Kidney (tissue), 14 donors: ENCODE measurements around the gene SGCA. TPM values are rescaled to one million over a fixed set of nuclear protein-coding genes. Genes with fewer than 3 reads are reported as not detected.

Experiments
- DNase-seq, 5 donors: peaks; one replicate each; pipeline ENCODE4 v3.0.0-alpha.2; 2013 to 2020
- FAIRE-seq: peaks from 2 replicates; lab custom pipeline; 2012; peaks lifted over from hg19 to GRCh38; lab: Jason Lieb, UNC
- H3K27ac ChIP-seq, 2 donors: one replicate each; pipeline ENCODE4 v1.7.0; 2013; ENCODE audit warnings: low read depth in 2 of 2, low read length in 2 of 2, inconsistent platforms in 1 of 2
- H3K27me3 ChIP-seq: one replicate; pipeline ENCODE4 v1.7.1; 2013; ENCODE audit warnings: low read length, inconsistent platforms; ENCODE audit not compliant: control insufficient read depth, insufficient read depth
- H3K36me3 ChIP-seq, 3 donors: one replicate each; pipeline versions ENCODE4 v1.7.0 to v1.7.1; 2013; ENCODE audit warnings: low read length in 3 of 3, control low read depth in 1 of 3, inconsistent platforms in 1 of 3; ENCODE audit not compliant: insufficient read depth in 3 of 3, control insufficient read depth in 2 of 3
- H3K4me1 ChIP-seq, 3 donors: one replicate each; pipeline versions ENCODE4 v1.7.0 to v1.7.1; 2013; ENCODE audit warnings: low read length in 3 of 3, inconsistent platforms in 1 of 3, low read depth in 1 of 3; ENCODE audit not compliant: control insufficient read depth in 2 of 3, insufficient read depth in 2 of 3
- H3K4me3 ChIP-seq, 3 donors: one replicate each; pipeline versions ENCODE4 v1.7.0 to v1.8.1; 2013; ENCODE audit warnings: low read length in 3 of 3, control low read depth in 1 of 3, inconsistent platforms in 1 of 3
- H3K9ac ChIP-seq, 3 donors: one replicate each; pipeline versions ENCODE4 v1.7.0 to v1.7.1; 2013; ENCODE audit warnings: low read length in 3 of 3, control low read depth in 1 of 3, inconsistent platforms in 1 of 3
- H3K9me3 ChIP-seq, 3 donors: one replicate each; pipeline versions ENCODE4 v1.7.0 to v1.7.1; 2013; ENCODE audit warnings: low read length in 3 of 3, control low read depth in 1 of 3, inconsistent platforms in 1 of 3; ENCODE audit not compliant: control insufficient read depth in 2 of 3, insufficient read depth in 1 of 3
- CTCF ChIP-seq: IDR thresholded peaks from 3 replicates; pipeline ENCODE4 v1.5.1; 2012; ENCODE audit warnings: mild to moderate bottlenecking, moderate library complexity, borderline replicate concordance; ENCODE audit not compliant: insufficient read depth; ENCODE audit errors: extremely low read depth
- intact Hi-C: fragments of 100-400 bp; cut with DNase I; formaldehyde crosslinking; loops from one replicate; pipeline ENCODE4 v1.11.1; 2022
- polyA plus RNA-seq: library from polyadenylated mRNA; stranded (reverse); fragments of 350-450 nt; fragmentation: Illumina TruSeq; extraction: RNeasy Lipid Tissue Mini Kit (QIAGEN cat#74804); gene quantifications from one replicate; pipeline ENCODE4 v1.2.3, GENCODE V29; 2014; ENCODE audit warnings: low read depth, low replicate concordance; ENCODE audit not compliant: insufficient read depth
- total RNA-seq: library from RNA; stranded (reverse); fragmentation: NEBNext Ultra II Directional; extraction: Animal tissue kit (Norgen Biotek cat#: 25700); gene quantifications from one replicate; pipeline ENCODE4 v1.2.1, GENCODE V29; 2021
- donor health status: control.
- donor health status: control.
- donor health status: control.
- donor health status: control.
- donor health status: control.
- donor health status: DM: yes; HTN: yes; CAD: no.
- donor health status: Normal renal cell carcinoma (clear cell type).

SGCA gene
- total and polyA plus RNA-seq, 2 donors from 2014 or later: 4.2 to 5.5 TPM

GRCh38 chr17:50130559-50131305 lies 35.1 kb upstream of the SGCA start:
- peak in 2 of 5 donors; percentile 36 to 76 for DNase-seq
- intact Hi-C loops: no loop called here
- H3K9me3 ChIP-seq: no peaks in the 10 kb centered on the region
- no peak overlapping the region for H3K9ac ChIP-seq
- TF ChIP-seq CTCF: no peak
- H3K27me3 ChIP-seq: no peaks in the 10 kb centered on the region
- H3K4me1 ChIP-seq: peaks cover 0 to 26% (median 21%) of the 10 kb centered on the region in 3 donors
- FAIRE-seq: no peak
- H3K36me3 ChIP-seq: peaks cover 0 to 3% (median 0%) of the 10 kb centered on the region in 3 donors
- H3K27ac ChIP-seq: no peak overlapping the region
- H3K4me3 ChIP-seq: no peak overlapping the region

- Histone ChIP-seq H3K9ac (peak overlapping the region in 1 of 3 donors; percentile 38), H3K27me3 (no peaks in the 10 kb centered on the region), H3K9me3 (no peaks in the 10 kb centered on the region), H3K4me3 (no peak overlapping the region), H3K27ac (peak overlapping the region in 1 of 2 donors; percentile 60), H3K36me3 (peaks cover 0 to 7% (median 0%) of the 10 kb centered on the region in 3 donors), H3K4me1 (peaks cover 0 to 26% (median 21%) of the 10 kb centered on the region in 3 donors)
- FAIRE-seq (no peak), DNase-seq (no peak)
- intact Hi-C loops: no loop called here
- TF ChIP-seq CTCF: no peak
Measured at GRCh38 chr17:50132104-50132794, 33.6 kb upstream of the SGCA start.

- Histone ChIP-seq H3K4me3 (no peak overlapping the region), H3K9me3 (no peaks in the 10 kb centered on the region), H3K9ac (peak overlapping the region in 1 of 3 donors; percentile 38), H3K27ac (peak overlapping the region; percentile 56 to 65), H3K27me3 (no peaks in the 10 kb centered on the region), H3K4me1 (peaks cover 0 to 22% (median 21%) of the 10 kb centered on the region in 3 donors), H3K36me3 (peaks cover 1 to 10% (median 8%) of the 10 kb centered on the region in 3 donors)
- intact Hi-C loops: no loop called here
- no peak for TF ChIP-seq CTCF
- FAIRE-seq (no peak), DNase-seq (no peak)
Measured at GRCh38 chr17:50133028-50133768, 32.6 kb upstream of the SGCA start.
